ENCODE results near the gene DUXB. TPM values are rescaled to one million over a fixed set of nuclear protein-coding genes. Genes with fewer than 3 reads are reported as not detected.

The DUXB gene
- total RNA-seq, 1 donor from 2014 or later: not detected

DNA sequence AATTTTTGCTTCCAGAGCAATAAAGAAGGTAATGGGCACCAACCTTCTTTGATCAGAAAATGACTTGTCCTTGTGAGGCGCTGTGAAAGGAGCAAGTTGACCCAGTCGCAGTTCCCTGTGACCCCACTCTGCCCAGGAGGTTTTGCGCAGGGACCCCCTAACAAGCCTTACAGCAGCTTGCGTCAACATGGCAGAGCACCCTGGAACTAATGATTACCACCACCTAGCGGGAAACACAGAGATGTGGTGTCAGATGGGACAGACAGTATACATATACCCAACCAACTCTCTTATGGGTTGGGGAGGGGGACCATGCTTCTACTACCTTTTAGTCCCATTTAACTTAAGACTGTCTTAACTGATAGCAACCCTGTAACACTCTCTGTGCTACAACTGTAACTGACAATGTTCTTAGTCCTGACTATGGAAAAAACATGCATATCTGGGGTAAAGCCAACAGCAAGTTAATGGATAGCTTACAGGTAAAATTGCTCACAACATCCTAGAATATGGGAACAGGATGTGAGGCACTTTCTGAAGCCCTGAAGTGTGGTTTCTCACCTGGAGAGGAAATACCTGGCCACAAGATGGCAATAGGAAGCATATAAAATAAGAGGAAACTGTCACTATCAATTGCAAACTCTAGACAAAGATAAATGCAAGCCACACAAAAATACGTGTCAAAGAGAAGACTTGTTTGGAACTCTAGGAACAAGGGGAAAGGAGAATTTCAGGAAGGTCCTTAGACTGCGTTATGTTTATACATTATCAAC, 56.8 kb downstream of the DUXB start:
- no peak for DNase-seq (ENCODE audit: low spot score)
- Mint-ChIP-seq H3K36me3 (ENCODE audit: low read depth) (peaks cover 16% of the 10 kb centered on the region), H3K27ac (ENCODE audit: unreplicated experiment) (no peak overlapping the region), H3K4me1 (ENCODE audit: low read depth) (peaks cover 23% of the 10 kb centered on the region), H3K4me3 (ENCODE audit: unreplicated experiment) (no peak overlapping the region), H3K27me3 (ENCODE audit: low read depth) (no peaks in the 10 kb centered on the region), H3K9me3 (ENCODE audit: low read depth) (no peaks in the 10 kb centered on the region)
- no peak for TF ChIP-seq CTCF (IDR thresholded peaks at IDR 0.05)

Other genes starting within 250 kb of the DUXB start
- 12.7 to 14.5 TPM (median 13.4 TPM) in 3 replicates for gene TMEM170A, start 236.8 kb downstream of the DUXB start, total RNA-seq
- 6.3 to 7.1 TPM (median 6.7 TPM) in 3 replicates for gene CHST6, start 206.0 kb downstream of the DUXB start, total RNA-seq
- 0.07 to 0.17 TPM (median 0.10 TPM) in 3 replicates for gene CHST5, start 165.4 kb downstream of the DUXB start, total RNA-seq
- 7.1 to 12.4 TPM (median 7.4 TPM) in 3 replicates for gene TMEM231, start 145.2 kb downstream of the DUXB start, total RNA-seq
- gene GABARAPL2, start 135.1 kb downstream of the DUXB start, total RNA-seq: 58.6 to 99.0 TPM (median 64.5 TPM) in 3 replicates
- 47.1 to 72.5 TPM (median 49.3 TPM) in 3 replicates for gene ADAT1, start 78.2 kb downstream of the DUXB start, total RNA-seq
- gene KARS1, start 53.8 kb downstream of the DUXB start, total RNA-seq: 93.2 to 98.1 TPM (median 93.3 TPM) in 3 replicates
- 60.3 to 62.8 TPM (median 61.2 TPM) in 3 replicates for gene TERF2IP, start 53.7 kb downstream of the DUXB start, total RNA-seq
- gene CPHXL2, start 24.5 kb downstream of the DUXB start, total RNA-seq: not detected in 3 replicates
- not detected in 3 replicates for gene CPHXL, start 25.0 kb upstream of the DUXB start, total RNA-seq